NCI-H2107 treated with DMSO at 0.1 percent for 48 hours (cell line): ENCODE results near the gene RTN4RL1.

ENCODE experiments used
- DNase-seq: peaks from one replicate; lab custom pipeline; 2025; ENCODE audit not compliant: unreplicated experiment; lab: John Stamatoyannopoulos, UW

Gene RTN4RL1

GRCh38 chr17:2059547-2060384, 34.6 kb upstream of the RTN4RL1 start:
- no peak for DNase-seq

- no peak for DNase-seq
These were observed 33.7 kb upstream of the RTN4RL1 start for GRCh38 chr17:2058586-2059546.

GRCh38 chr17:2057760-2058585, 32.8 kb upstream of the RTN4RL1 start:
- DNase-seq, result no peak

- DNase-seq, result no peak
These were observed 32.1 kb upstream of the RTN4RL1 start for GRCh38 chr17:2057175-2057759.

GRCh38 chr17:2056206-2057174, 31.4 kb upstream of the RTN4RL1 start:
- DNase-seq, result no peak

GRCh38 chr17:2055292-2056205, 30.4 kb upstream of the RTN4RL1 start:
- no peak for DNase-seq

- DNase-seq, result peak; percentile 11
These were observed 29.6 kb upstream of the RTN4RL1 start, which contains the start of gene HIC1 for GRCh38 chr17:2054512-2055291. TSS of gene HIC1 (plus strand) at chr17:2055103. CDS start at chr17:2056691, 1,588 bp downstream.

GRCh38 chr17:2054262-2054511, 29.1 kb upstream of the RTN4RL1 start:
- DNase-seq, result no peak

- DNase-seq, result peak; percentile 3
These were observed 28.5 kb upstream of the RTN4RL1 start for GRCh38 chr17:2053380-2054261.

GRCh38 chr17:2051933-2052559, 26.9 kb upstream of the RTN4RL1 start:
- DNase-seq, result no peak

GRCh38 chr17:2051061-2051932, 26.2 kb upstream of the RTN4RL1 start:
- DNase-seq, result no peak

GRCh38 chr17:2050300-2051060, 25.3 kb upstream of the RTN4RL1 start:
- no peak for DNase-seq

- DNase-seq, result peak; percentile 30
These were observed 24.5 kb upstream of the RTN4RL1 start for GRCh38 chr17:2049333-2050299.

GRCh38 chr17:2048805-2049204, 23.7 kb upstream of the RTN4RL1 start:
- no peak for DNase-seq
